Measurements from ENCODE around the gene GLI3. TPM values are rescaled to one million over a fixed set of nuclear protein-coding genes. Genes with fewer than 3 reads are reported as not detected.

GLI3 gene
- 11.1 TPM for total RNA-seq
- polyA plus RNA-seq (ENCODE audit: insufficient read depth, low read depth, low replicate concordance), result 0.92 TPM
- long read RNA-seq, donor 1, partial matches to known transcripts, result 0 of 1 reads
- long read RNA-seq, donor 1, other reads (novel, unspliced or antisense), result 0 of 1 reads
- long read RNA-seq, donor 2, result 0 reads
- long read RNA-seq, donor 3, full-length matches to known transcripts, result 2 of 2 reads
- long read RNA-seq, donor 3, partial matches to known transcripts, result 0 of 2 reads
- long read RNA-seq, donor 3, other reads (novel, unspliced or antisense), result 0 of 2 reads
- long read RNA-seq, donor 4, result 0 reads
- long read RNA-seq, donor 5, result 0 reads
- long read RNA-seq, donor 6, result 0 reads
- long read RNA-seq, donor 7, partial matches to known transcripts, result 1 of 5 reads
- long read RNA-seq, donor 7, other reads (novel, unspliced or antisense), result 3 of 5 reads
- long read RNA-seq, donor 8, partial matches to known transcripts, result 0 of 2 reads
- long read RNA-seq, donor 8, other reads (novel, unspliced or antisense), result 0 of 2 reads
- long read RNA-seq, donor 9, partial matches to known transcripts, result 0 of 1 reads
- long read RNA-seq, donor 9, other reads (novel, unspliced or antisense), result 0 of 1 reads
- long read RNA-seq, donor 10, result 0 reads

DNA sequence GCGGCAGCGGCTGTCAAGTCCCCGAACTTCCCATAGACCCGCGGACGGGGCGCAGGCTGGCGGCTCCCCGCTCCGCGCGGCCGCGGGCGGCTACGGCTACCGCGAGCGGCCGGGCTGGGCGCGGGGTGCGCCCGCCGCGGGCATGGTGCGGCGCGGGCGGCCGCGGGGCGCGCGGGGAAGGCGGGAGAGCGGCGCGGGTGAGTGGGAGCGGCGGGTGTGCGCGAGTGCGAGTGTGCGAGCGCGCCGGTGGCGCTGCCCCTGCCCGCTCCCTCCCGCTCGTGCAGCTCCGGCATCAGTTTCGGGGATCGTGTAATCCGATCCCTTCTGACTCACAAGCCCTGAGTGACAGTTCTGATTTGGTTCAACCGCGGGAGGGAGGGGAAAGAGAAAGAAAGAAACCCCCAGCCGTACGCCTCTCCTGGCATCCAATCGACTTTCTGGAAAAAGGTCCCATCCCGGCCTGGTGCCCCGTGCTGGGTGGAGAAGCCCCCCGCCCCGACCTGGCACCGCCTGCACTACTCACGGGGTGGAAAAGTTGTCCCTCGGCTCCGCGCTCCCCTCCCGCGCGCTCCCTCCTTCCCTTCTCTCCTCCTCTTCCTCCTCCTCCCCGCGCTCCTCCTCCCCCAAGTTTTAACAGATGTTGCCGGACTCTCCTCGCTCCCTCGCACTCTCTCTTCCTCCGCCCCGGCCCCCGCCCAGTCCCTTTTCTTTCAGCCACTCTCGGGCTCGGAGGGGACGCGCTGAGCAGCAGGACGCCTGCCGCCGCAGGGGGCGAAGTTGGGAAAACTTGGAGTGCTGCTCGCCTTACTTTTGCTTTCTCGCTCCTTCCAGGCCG, at the start of gene GLI3:
GLI3 (minus strand) TSS at position 234 of the 835 bp plus-strand sequence. CDS start 13,956 bp downstream, outside the sequence.
- FAIRE-seq (no peak), DNase-seq (peak; percentile 94 to 98 (median 96))
- H3K9ac ChIP-seq (ENCODE audit: low read length in 3 of 3), result peak within 1 kb of the TSS; percentile 22 to 84 (median 55)
- H3K9me3 ChIP-seq (ENCODE audit: control insufficient read depth in 2 of 3, insufficient read depth in 1 of 3, low read length in 3 of 3), result no peaks in the 10 kb centered on the region
- H3K4me1 ChIP-seq (ENCODE audit: control insufficient read depth in 2 of 3, insufficient read depth in 2 of 3, low read depth in 1 of 3, low read length in 3 of 3), result peaks cover 0 to 4% (median 3%) of the 10 kb centered on the region in 3 donors
- H3K27me3 ChIP-seq (ENCODE audit: control insufficient read depth, insufficient read depth, low read length), result no peaks in the 10 kb centered on the region
- no peak for TF ChIP-seq CTCF (IDR thresholded peaks at IDR 0.05; ENCODE audit: borderline replicate concordance, extremely low read depth, insufficient read depth)
- peak within 1 kb of the TSS; percentile 71 to 83 (median 78) for H3K4me3 ChIP-seq (ENCODE audit: low read length in 3 of 3)
- intact Hi-C loops (cut with DNase I), result no loop called here
- H3K27ac ChIP-seq (ENCODE audit: low read depth in 2 of 2, low read length in 2 of 2), result peak within 1 kb of the TSS; percentile 79 to 82
- no peaks in the 10 kb centered on the region for H3K36me3 ChIP-seq (ENCODE audit: control insufficient read depth in 2 of 3, insufficient read depth in 3 of 3, low read length in 3 of 3)

- Histone ChIP-seq H3K27ac (ENCODE audit: low read depth in 2 of 2, low read length in 2 of 2) (no peak overlapping the region), H3K9ac (ENCODE audit: low read length in 3 of 3) (no peak overlapping the region), H3K36me3 (ENCODE audit: control insufficient read depth in 2 of 3, insufficient read depth in 3 of 3, low read length in 3 of 3) (no peaks in the 10 kb centered on the region), H3K4me1 (ENCODE audit: control insufficient read depth in 2 of 3, insufficient read depth in 2 of 3, low read depth in 1 of 3, low read length in 3 of 3) (no peaks in the 10 kb centered on the region), H3K9me3 (ENCODE audit: control insufficient read depth in 2 of 3, insufficient read depth in 1 of 3, low read length in 3 of 3) (no peaks in the 10 kb centered on the region), H3K4me3 (ENCODE audit: low read length in 3 of 3) (no peak overlapping the region), H3K27me3 (ENCODE audit: control insufficient read depth, insufficient read depth, low read length) (no peaks in the 10 kb centered on the region)
- no peak for TF ChIP-seq CTCF (IDR thresholded peaks at IDR 0.05; ENCODE audit: borderline replicate concordance, extremely low read depth, insufficient read depth)
- DNase-seq (peak in 2 of 5 donors; percentile 23 to 27), FAIRE-seq (no peak)
- intact Hi-C loops (cut with DNase I), result no loop called here
Observed at GRCh38 chr7:42285383-42285824, 48.4 kb upstream of the GLI3 start.

GRCh38 chr7:42283553-42283952, 46.5 kb upstream of the GLI3 start:
- no peak overlapping the region for H3K4me3 ChIP-seq (ENCODE audit: low read length in 3 of 3)
- H3K4me1 ChIP-seq (ENCODE audit: control insufficient read depth in 2 of 3, insufficient read depth in 2 of 3, low read depth in 1 of 3, low read length in 3 of 3), result no peaks in the 10 kb centered on the region
- FAIRE-seq (no peak), DNase-seq (no peak)
- H3K9me3 ChIP-seq (ENCODE audit: control insufficient read depth in 2 of 3, insufficient read depth in 1 of 3, low read length in 3 of 3), result no peaks in the 10 kb centered on the region
- H3K36me3 ChIP-seq (ENCODE audit: control insufficient read depth in 2 of 3, insufficient read depth in 3 of 3, low read length in 3 of 3), result no peaks in the 10 kb centered on the region
- H3K27ac ChIP-seq (ENCODE audit: low read depth in 2 of 2, low read length in 2 of 2), result no peak overlapping the region
- no peak overlapping the region for H3K9ac ChIP-seq (ENCODE audit: low read length in 3 of 3)
- TF ChIP-seq CTCF (IDR thresholded peaks at IDR 0.05; ENCODE audit: borderline replicate concordance, extremely low read depth, insufficient read depth), result no peak
- intact Hi-C loops (cut with DNase I), result no loop called here
- H3K27me3 ChIP-seq (ENCODE audit: control insufficient read depth, insufficient read depth, low read length), result no peaks in the 10 kb centered on the region

Measured in kidney (tissue), 22 donors.